Hematopoietic multipotent progenitor cell treated with erythropoietin and hydrocortisone succinate and interleukin-3 and kit ligand, for 4 days (in vitro differentiated cells): ENCODE data around the gene CCDC57.

ENCODE experiments used
- DNase-seq: peaks from one replicate; pipeline ENCODE4 v3.0.0-alpha.2; 2015

Gene CCDC57

GRCh38 chr17:82101767-82102679 is 110.6 kb downstream of the CCDC57 start:
- no peak for DNase-seq

- no peak for DNase-seq
Measured at GRCh38 chr17:82101301-82101715, 111.3 kb downstream of the CCDC57 start.

- DNase-seq, result no peak
Measured at GRCh38 chr17:82100502-82101298, 111.9 kb downstream of the CCDC57 start.

GRCh38 chr17:82098939-82099763 is 113.5 kb downstream of the CCDC57 start:
- peak; percentile 41 for DNase-seq

- DNase-seq, result peak; percentile 98
Measured at GRCh38 chr17:82098169-82098938, 114.3 kb downstream of the CCDC57 start, which contains the start of gene FASN. FASN (minus strand) TSS chr17:82098236; CDS start chr17:82096445, 1,791 bp downstream.

- DNase-seq, result no peak
Measured at GRCh38 chr17:82097919-82098168, 114.8 kb downstream of the CCDC57 start.

GRCh38 chr17:82097184-82097918 is 115.3 kb downstream of the CCDC57 start:
- peak; percentile 74 for DNase-seq

- DNase-seq, result no peak
Measured at GRCh38 chr17:82096709-82097183, 115.9 kb downstream of the CCDC57 start.

- DNase-seq, result no peak
Measured at GRCh38 chr17:82095777-82096708, 116.6 kb downstream of the CCDC57 start.

GRCh38 chr17:82094931-82095776 is 117.5 kb downstream of the CCDC57 start:
- DNase-seq, result no peak

- no peak for DNase-seq
Measured at GRCh38 chr17:82092995-82093751, 119.5 kb downstream of the CCDC57 start.

GRCh38 chr17:82092628-82092994 is 120.0 kb downstream of the CCDC57 start:
- no peak for DNase-seq

- no peak for DNase-seq
Measured at GRCh38 chr17:82092094-82092586, 120.5 kb downstream of the CCDC57 start.

GRCh38 chr17:82091264-82092066 is 121.2 kb downstream of the CCDC57 start:
- no peak for DNase-seq

- no peak for DNase-seq
Measured at GRCh38 chr17:82090549-82091263, 121.9 kb downstream of the CCDC57 start.

GRCh38 chr17:82089723-82090548 is 122.7 kb downstream of the CCDC57 start:
- DNase-seq, result no peak
